Keratinocyte (primary cell): Measurements from ENCODE around the gene OTOGL. TPM values are rescaled to one million over a fixed set of nuclear protein-coding genes. Genes with fewer than 3 reads are reported as not detected.

Experiments used
- DNase-seq: peaks from one replicate; pipeline ENCODE4 v3.0.0-alpha.2; 2011; ENCODE audit warnings: low read depth, missing footprints, low spot score
- FAIRE-seq: peaks from 2 replicates; lab custom pipeline; 2011; peaks lifted over from hg19 to GRCh38; lab: Jason Lieb, UNC
- H2AFZ ChIP-seq: 2 replicates; pipeline ENCODE4 v1.6.0; 2012; ENCODE audit warnings: low read length, control low read depth, inconsistent platforms; ENCODE audit not compliant: control insufficient read depth
- H3K27ac ChIP-seq: 2 replicates; pipeline ENCODE4 v1.5.1; 2011; ENCODE audit warnings: low read length; ENCODE audit not compliant: control insufficient read depth, insufficient read depth
- H3K27me3 ChIP-seq: 3 replicates; pipeline ENCODE4 v1.6.0; 2011; ENCODE audit warnings: low read length; ENCODE audit not compliant: control insufficient read depth, insufficient read depth; ENCODE audit errors: extremely low read depth
- H3K36me3 ChIP-seq, 2 experiments: 2 replicates in 1 of 2; 3 replicates in 1 of 2; pipeline ENCODE4 v1.5.1; 2011; ENCODE audit warnings: low read length in 2 of 2, mild to moderate bottlenecking in 1 of 2; ENCODE audit not compliant: control insufficient read depth in 2 of 2, insufficient read depth in 2 of 2; ENCODE audit errors: extremely low read depth in 1 of 2
- H3K4me1 ChIP-seq: 3 replicates; pipeline ENCODE4 v1.5.1; 2011; ENCODE audit warnings: low read length; ENCODE audit not compliant: control insufficient read depth, insufficient read depth; ENCODE audit errors: extremely low read depth
- H3K4me2 ChIP-seq: 3 replicates; pipeline ENCODE4 v1.6.0; 2011; ENCODE audit warnings: low read depth, low read length; ENCODE audit not compliant: control insufficient read depth, insufficient read depth; ENCODE audit errors: extremely low read depth
- H3K4me3 ChIP-seq, 3 experiments: fragments of 200-600 bp in 1 of 3; sonication (generic) in 1 of 3; 2 replicates in 2 of 3; 3 replicates in 1 of 3; pipeline ENCODE4 v1.5.1; 2011 to 2016; ENCODE audit warnings: low read length in 3 of 3, mild to moderate bottlenecking in 3 of 3, control low read depth in 2 of 3, inconsistent platforms in 1 of 3, low read depth in 1 of 3, mixed read lengths in 1 of 3, mixed run types in 1 of 3, moderate library complexity in 1 of 3; ENCODE audit not compliant: control insufficient read depth in 2 of 3, insufficient read depth in 2 of 3; ENCODE audit errors: extremely low read depth in 1 of 3
- H3K79me2 ChIP-seq: 2 replicates; pipeline ENCODE4 v1.6.0; 2012; ENCODE audit warnings: low read length; ENCODE audit not compliant: control insufficient read depth, insufficient read depth
- H3K9ac ChIP-seq: 3 replicates; pipeline ENCODE4 v1.6.0; 2011; ENCODE audit warnings: low read length; ENCODE audit not compliant: control insufficient read depth, insufficient read depth; ENCODE audit errors: extremely low read depth
- H3K9me1 ChIP-seq: 3 replicates; pipeline ENCODE4 v1.6.0; 2011; ENCODE audit warnings: low read length; ENCODE audit not compliant: control insufficient read depth, insufficient read depth; ENCODE audit errors: extremely low read depth
- H3K9me3 ChIP-seq: 2 replicates; pipeline ENCODE4 v1.5.1; 2012; ENCODE audit warnings: low read depth, low read length; ENCODE audit not compliant: control insufficient read depth
- H4K20me1 ChIP-seq: 3 replicates; pipeline ENCODE4 v1.6.0; 2011; ENCODE audit warnings: low read length; ENCODE audit not compliant: control insufficient read depth, insufficient read depth; ENCODE audit errors: extremely low read depth
- CTCF ChIP-seq, 3 experiments: IDR thresholded peaks in 1 of 3; conservative IDR thresholded peaks in 1 of 3; optimal IDR thresholded peaks in 1 of 3; 2 replicates in 2 of 3; 3 replicates in 1 of 3; pipeline versions ENCODE3 to v1.5.1; 2011; ENCODE audit warnings: low read length in 3 of 3, mild to moderate bottlenecking in 3 of 3, moderate library complexity in 2 of 3, control low read depth in 1 of 3, inconsistent platforms in 1 of 3; ENCODE audit not compliant: insufficient read depth in 2 of 3; ENCODE audit errors: extremely low read depth in 1 of 3
- EZH2 ChIP-seq: IDR thresholded peaks from one replicate; pipeline ENCODE4 v1.6.1; 2012; ENCODE audit warnings: inconsistent platforms, mild to moderate bottlenecking, low read length, moderate library complexity
- dilution Hi-C: fragments of 300-500 bp; cut with MboI; formaldehyde crosslinking; loops from one replicate; pipeline ENCODE4 v1.7.0; 2020; ENCODE audit warnings: low sequenced_read_pairs; ENCODE audit not compliant: extremely low pct_ligation_motif_present
- polyA plus RNA-seq, 5 experiments: library from polyadenylated mRNA; depleted of rRNA in 3 of 5; stranded (reverse) in 3 of 5; stranded (forward) in 1 of 5; unstranded in 1 of 5; fragments of >200 nt; gene quantifications; 1 replicate in 1 of 5; 2 replicates in 3 of 5; 3 replicates in 1 of 5; pipeline versions ENCODE4 v1.2.1 to v1.2.3, GENCODE V29; 2011 to 2012; ENCODE audit warnings: missing spikeins in 2 of 5, low read depth in 1 of 5, low replicate concordance in 1 of 5

Gene OTOGL
- polyA plus RNA-seq, 1 donor (not counting 4 experiments of a cell fraction or from before 2014, with no cell fraction given), result 0.08 TPM

- Histone ChIP-seq H3K27me3 (peaks cover 4% of the 10 kb centered on the region), H2AFZ (no peak overlapping the region), H3K4me2 (no peak overlapping the region), H3K4me1 (no peaks in the 10 kb centered on the region), H3K9me3 (no peaks in the 10 kb centered on the region), H3K27ac (no peak overlapping the region), H4K20me1 (no peaks in the 10 kb centered on the region), H3K9me1 (no peaks in the 10 kb centered on the region), H3K79me2 (no peaks in the 10 kb centered on the region), H3K36me3 (no peaks in the 10 kb centered on the region), H3K4me3 (no peak overlapping the region), H3K9ac (no peak overlapping the region)
- FAIRE-seq, result no peak
- dilution Hi-C loops, result no loop called here
- no peak for DNase-seq
- TF ChIP-seq CTCF (optimal IDR thresholded peaks at IDR 0.05 in 1 of 3, IDR thresholded peaks at IDR 0.05 in 1 of 3, conservative IDR thresholded peaks at IDR 0.05 in 1 of 3; ENCODE audit: extremely low read depth in 1 of 3, insufficient read depth in 2 of 3, low read length in 3 of 3) (no peak), EZH2 (no peak)
These were observed 35.1 kb upstream of the OTOGL start for GRCh38 chr12:80064269-80064668.

- Histone ChIP-seq H3K4me3 (no peak overlapping the region), H3K9me3 (no peaks in the 10 kb centered on the region), H3K79me2 (no peaks in the 10 kb centered on the region), H3K27ac (no peak overlapping the region), H3K4me2 (no peak overlapping the region), H2AFZ (no peak overlapping the region), H4K20me1 (no peaks in the 10 kb centered on the region), H3K9ac (no peak overlapping the region), H3K9me1 (no peaks in the 10 kb centered on the region), H3K27me3 (peaks cover 4% of the 10 kb centered on the region), H3K4me1 (no peaks in the 10 kb centered on the region), H3K36me3 (no peaks in the 10 kb centered on the region)
- no peak for DNase-seq
- FAIRE-seq, result no peak
- dilution Hi-C loops, result no loop called here
- TF ChIP-seq EZH2 (no peak), CTCF (optimal IDR thresholded peaks at IDR 0.05 in 1 of 3, IDR thresholded peaks at IDR 0.05 in 1 of 3, conservative IDR thresholded peaks at IDR 0.05 in 1 of 3; ENCODE audit: extremely low read depth in 1 of 3, insufficient read depth in 2 of 3, low read length in 3 of 3) (no peak)
These were observed 34.4 kb upstream of the OTOGL start for GRCh38 chr12:80064951-80065350.
